ENCODE measurements around the gene RNF183.

The RNF183 gene

GRCh38 chr9:113313261-113313660 lies 10.1 kb upstream of the RNF183 start (continued):
- TF ChIP-seq ZNF324 (tag by site-specific recombination; IDR thresholded peaks at IDR 0.05) (no peak), ZNF214 (tag by site-specific recombination; IDR thresholded peaks at IDR 0.05; ENCODE audit: borderline replicate concordance) (no peak)

- no peak overlapping the region for H3K27ac ChIP-seq (ENCODE audit: extremely low read depth, low read depth, low read length)
- H3K4me3 ChIP-seq (ENCODE audit: low read depth, low read length), result no peak overlapping the region
- ChIA-PET CTCF (interaction anchor here (0.6 to 2.4 kb wide), 11 partner anchors 8 to 344 kb away, joined by 3 to 7 read pairs (median 5); partner anchors contain the start of genes ALAD and CDC26), POLR2A (interaction anchor here (1.0 to 1.3 kb wide), 3 partner anchors 28 to 99 kb away, joined by 3 to 5 read pairs (median 4); partner anchors contain the start of genes ALAD, C9orf43, POLE3 and WDR31)
- H3K36me3 ChIP-seq (ENCODE audit: control insufficient read depth in 2 of 2, insufficient read depth in 1 of 2, low read length in 2 of 2), result no peaks in the 10 kb centered on the region
- H3K9me3 ChIP-seq (ENCODE audit: control insufficient read depth, insufficient read depth, low read depth, low read length), result no peaks in the 10 kb centered on the region
- TF ChIP-seq ZNF366 (tag by site-specific recombination; conservative IDR thresholded peaks at IDR 0.05) (no peak), ZNF791 (tag by site-specific recombination; IDR thresholded peaks at IDR 0.05) (no peak), ZNF624 (tag by site-specific recombination; IDR thresholded peaks at IDR 0.05) (no peak)
- H3K4me1 ChIP-seq (ENCODE audit: control insufficient read depth, insufficient read depth, low read length), result no peaks in the 10 kb centered on the region
Measured at GRCh38 chr9:113311961-113312360, 8.8 kb upstream of the RNF183 start.

- no peaks in the 10 kb centered on the region for H3K4me1 ChIP-seq (ENCODE audit: control insufficient read depth, insufficient read depth, low read length)
- no peaks in the 10 kb centered on the region for H3K36me3 ChIP-seq (ENCODE audit: control insufficient read depth in 2 of 2, insufficient read depth in 1 of 2, low read length in 2 of 2)
- no peak overlapping the region for H3K4me3 ChIP-seq (ENCODE audit: low read depth, low read length)
- no peak overlapping the region for H3K27ac ChIP-seq (ENCODE audit: extremely low read depth, low read depth, low read length)
- CTCF ChIA-PET, result interaction anchor here (0.5 to 3.6 kb wide), 11 partner anchors 8 to 1281 kb away, joined by 3 to 26 read pairs (median 3); no protein-coding TSS in a partner anchor
- TF ChIP-seq PRDM10 (tag by site-specific recombination; IDR thresholded peaks at IDR 0.05) (0 out of 2 replicates have a peak, but pooled peaks have one; percentile 22), ZNF501 (tag by site-specific recombination; IDR thresholded peaks at IDR 0.05) (no peak), ZNF560 (tag by site-specific recombination; IDR thresholded peaks at IDR 0.05; ENCODE audit: borderline replicate concordance) (no peak), ZNF701 (tag by site-specific recombination; IDR thresholded peaks at IDR 0.05) (no peak)
- no peaks in the 10 kb centered on the region for H3K9me3 ChIP-seq (ENCODE audit: control insufficient read depth, insufficient read depth, low read depth, low read length)
- POLR2A ChIA-PET, result no interaction called here
Measured at GRCh38 chr9:113310538-113310937, 7.4 kb upstream of the RNF183 start.

- Histone ChIP-seq H3K4me3 (ENCODE audit: low read depth, low read length) (no peak overlapping the region), H3K4me1 (ENCODE audit: control insufficient read depth, insufficient read depth, low read length) (no peaks in the 10 kb centered on the region), H3K27ac (ENCODE audit: extremely low read depth, low read depth, low read length) (no peak overlapping the region), H3K9me3 (ENCODE audit: control insufficient read depth, insufficient read depth, low read depth, low read length) (no peaks in the 10 kb centered on the region), H3K36me3 (ENCODE audit: control insufficient read depth in 2 of 2, insufficient read depth in 1 of 2, low read length in 2 of 2) (no peaks in the 10 kb centered on the region)
- CTCF ChIA-PET, result interaction anchor here (0.6 to 3.6 kb wide), 24 partner anchors 9 to 1748 kb away, joined by 3 to 26 read pairs (median 4); partner anchors contain the start of gene WDR31
- TF ChIP-seq OSR2 (tag by site-specific recombination; IDR thresholded peaks at IDR 0.05) (no peak), ZSCAN5A (tag by site-specific recombination; IDR thresholded peaks at IDR 0.05) (no peak), MEIS1 (CRISPR knock-in tag; IDR thresholded peaks at IDR 0.05; ENCODE audit: borderline replicate concordance) (no peak), ZNF654 (tag by site-specific recombination; IDR thresholded peaks at IDR 0.05; ENCODE audit: low read depth) (peak; percentile 55), ZNF211 (tag by site-specific recombination; IDR thresholded peaks at IDR 0.05; ENCODE audit: low read depth) (no peak)
- POLR2A ChIA-PET, result no interaction called here
Measured at GRCh38 chr9:113309204-113309813, 6.1 kb upstream of the RNF183 start.

Measured in HEK293 (cell line).